ENCODE data around the gene MTHFSD.

DNA sequence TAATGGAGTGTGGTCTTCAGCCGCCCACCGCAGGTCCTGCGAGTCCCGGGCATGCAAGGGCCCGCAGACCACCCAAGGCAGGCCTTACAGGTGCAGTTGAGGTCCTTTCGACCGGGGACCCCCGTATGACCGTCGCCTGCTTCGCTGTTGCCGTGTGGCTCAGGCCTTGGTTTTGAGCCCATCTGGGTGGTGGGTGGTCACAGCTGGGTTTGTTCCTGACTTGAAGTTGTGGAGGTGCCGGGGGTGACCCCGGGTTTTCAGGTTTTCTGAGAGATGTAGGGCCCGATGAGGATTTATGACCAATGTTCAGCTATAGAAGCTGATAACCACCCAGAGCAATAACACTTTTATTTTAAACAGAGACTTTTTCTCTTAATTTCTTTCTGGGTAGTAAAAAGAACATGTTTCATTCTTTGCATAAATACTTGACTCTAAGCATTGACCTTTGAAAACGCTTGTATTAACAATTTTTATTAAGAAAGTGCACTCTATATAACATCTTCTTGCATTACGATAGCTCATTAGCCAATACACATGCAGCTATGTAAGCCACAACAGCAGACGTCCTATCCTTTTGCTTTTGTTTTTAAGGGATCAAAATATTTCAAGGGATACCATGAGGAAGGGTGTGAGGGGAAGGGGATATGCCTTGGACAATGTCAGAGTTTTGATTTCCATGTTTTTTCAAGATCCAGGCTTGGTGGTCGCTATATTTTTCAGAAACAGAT is 25.2 kb upstream of the MTHFSD start:
- TF ChIP-seq, protein P1, sequence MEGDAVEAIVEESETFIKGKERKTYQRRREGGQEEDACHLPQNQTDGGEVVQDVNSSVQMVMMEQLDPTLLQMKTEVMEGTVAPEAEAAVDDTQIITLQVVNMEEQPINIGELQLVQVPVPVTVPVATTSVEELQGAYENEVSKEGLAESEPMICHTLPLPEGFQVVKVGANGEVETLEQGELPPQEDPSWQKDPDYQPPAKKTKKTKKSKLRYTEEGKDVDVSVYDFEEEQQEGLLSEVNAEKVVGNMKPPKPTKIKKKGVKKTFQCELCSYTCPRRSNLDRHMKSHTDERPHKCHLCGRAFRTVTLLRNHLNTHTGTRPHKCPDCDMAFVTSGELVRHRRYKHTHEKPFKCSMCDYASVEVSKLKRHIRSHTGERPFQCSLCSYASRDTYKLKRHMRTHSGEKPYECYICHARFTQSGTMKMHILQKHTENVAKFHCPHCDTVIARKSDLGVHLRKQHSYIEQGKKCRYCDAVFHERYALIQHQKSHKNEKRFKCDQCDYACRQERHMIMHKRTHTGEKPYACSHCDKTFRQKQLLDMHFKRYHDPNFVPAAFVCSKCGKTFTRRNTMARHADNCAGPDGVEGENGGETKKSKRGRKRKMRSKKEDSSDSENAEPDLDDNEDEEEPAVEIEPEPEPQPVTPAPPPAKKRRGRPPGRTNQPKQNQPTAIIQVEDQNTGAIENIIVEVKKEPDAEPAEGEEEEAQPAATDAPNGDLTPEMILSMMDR (IDR thresholded peaks at IDR 0.05; ENCODE audit: control extremely low read depth in 1 of 3, insufficient read depth in 1 of 3, low read depth in 1 of 3, low read length in 3 of 3), result no peak
- TF ChIP-seq, protein P2, sequence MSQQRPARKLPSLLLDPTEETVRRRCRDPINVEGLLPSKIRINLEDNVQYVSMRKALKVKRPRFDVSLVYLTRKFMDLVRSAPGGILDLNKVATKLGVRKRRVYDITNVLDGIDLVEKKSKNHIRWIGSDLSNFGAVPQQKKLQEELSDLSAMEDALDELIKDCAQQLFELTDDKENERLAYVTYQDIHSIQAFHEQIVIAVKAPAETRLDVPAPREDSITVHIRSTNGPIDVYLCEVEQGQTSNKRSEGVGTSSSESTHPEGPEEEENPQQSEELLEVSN (IDR thresholded peaks at IDR 0.05), result no peak
- no peak for TF ChIP-seq RNF2 (IDR thresholded peaks at IDR 0.05; ENCODE audit: borderline replicate concordance, low read depth, low read length, missing control alignments, poor library complexity, severe bottlenecking)
- no peak for TF ChIP-seq BACH1 (IDR thresholded peaks at IDR 0.05; ENCODE audit: low read length)
- TF ChIP-seq JUND (IDR thresholded peaks at IDR 0.05; ENCODE audit: low read length), result no peak
- no peak for TF ChIP-seq POLR2AphosphoS5 (IDR thresholded peaks at IDR 0.05; ENCODE audit: low read depth, low read length)
- TF ChIP-seq POLR2A (IDR thresholded peaks at IDR 0.05; ENCODE audit: control extremely low read depth in 1 of 2, low read depth in 2 of 2, low read length in 2 of 2), result no peak
- TF ChIP-seq HDAC2 (IDR thresholded peaks at IDR 0.05; ENCODE audit: borderline replicate concordance in 1 of 2, low read depth in 2 of 2, low read length in 2 of 2), result no peak
- TF ChIP-seq RAD21 (IDR thresholded peaks at IDR 0.05 in 1 of 2, conservative IDR thresholded peaks at IDR 0.05 in 1 of 2; ENCODE audit: low read depth in 2 of 2, low read length in 2 of 2), result no peak

Measured in H1 (cell line).